Measurements from ENCODE around the gene EFNA5.

EFNA5 gene

GRCh38 chr5:107639990-107640389 lies 30.7 kb downstream of the EFNA5 start:
- no peak for DNase-seq

- DNase-seq: no peak
Observed at GRCh38 chr5:107636555-107636954, 34.2 kb downstream of the EFNA5 start.

GRCh38 chr5:107636068-107636467 lies 34.7 kb downstream of the EFNA5 start:
- DNase-seq: no peak

GRCh38 chr5:107634981-107635848 lies 35.5 kb downstream of the EFNA5 start:
- DNase-seq: no peak

- no peak for DNase-seq
Observed at GRCh38 chr5:107633171-107633901, 37.4 kb downstream of the EFNA5 start.

GRCh38 chr5:107631805-107632362 lies 38.9 kb downstream of the EFNA5 start:
- no peak for DNase-seq

- no peak for DNase-seq
Observed at GRCh38 chr5:107630184-107630583, 40.6 kb downstream of the EFNA5 start.

- DNase-seq: no peak
Observed at GRCh38 chr5:107624235-107624634, 46.5 kb downstream of the EFNA5 start.

GRCh38 chr5:107621089-107621488 lies 49.6 kb downstream of the EFNA5 start:
- no peak for DNase-seq

- no peak for DNase-seq
Observed at GRCh38 chr5:107619781-107620180, 51.0 kb downstream of the EFNA5 start.

- no peak for DNase-seq
Observed at GRCh38 chr5:107618242-107618641, 52.5 kb downstream of the EFNA5 start.

- no peak for DNase-seq
Observed at GRCh38 chr5:107617052-107617451, 53.7 kb downstream of the EFNA5 start.

GRCh38 chr5:107616213-107616612 lies 54.5 kb downstream of the EFNA5 start:
- no peak for DNase-seq

GRCh38 chr5:107615299-107615817 lies 55.4 kb downstream of the EFNA5 start:
- DNase-seq: no peak

GRCh38 chr5:107612541-107612940 lies 58.2 kb downstream of the EFNA5 start:
- DNase-seq: no peak

- DNase-seq: no peak
Observed at GRCh38 chr5:107610798-107611197, 59.9 kb downstream of the EFNA5 start.

- peak in 1 of 14 donors; percentile 15 for DNase-seq
Observed at GRCh38 chr5:107607671-107608345, 62.9 kb downstream of the EFNA5 start.

GRCh38 chr5:107607196-107607595 lies 63.5 kb downstream of the EFNA5 start:
- no peak for DNase-seq

GRCh38 chr5:107605596-107606125 lies 65.1 kb downstream of the EFNA5 start:
- DNase-seq: no peak

- DNase-seq: no peak
Observed at GRCh38 chr5:107604990-107605389, 65.7 kb downstream of the EFNA5 start.

GRCh38 chr5:107604146-107604910 lies 66.4 kb downstream of the EFNA5 start:
- DNase-seq: no peak

- no peak for DNase-seq
Observed at GRCh38 chr5:107603349-107603748, 67.4 kb downstream of the EFNA5 start.
